GM12874 (cell line): Measurements from ENCODE around the gene COG4.
A peak's percentile ranks its signal among the peaks of the same experiment; 100 is the strongest.

ENCODE experiments used
- CTCF ChIP-seq: IDR thresholded peaks from 2 replicates; pipeline ENCODE4 v1.5.1; 2011; ENCODE audit warnings: low read depth, mild to moderate bottlenecking, control low read depth, low read length, moderate library complexity; ENCODE audit not compliant: insufficient read depth

Gene COG4

GRCh38 chr16:70468776-70469525 lies 54.4 kb downstream of the COG4 start:
- TF ChIP-seq CTCF: no peak

GRCh38 chr16:70467608-70468007 lies 55.7 kb downstream of the COG4 start:
- TF ChIP-seq CTCF: no peak

GRCh38 chr16:70467113-70467512 lies 56.2 kb downstream of the COG4 start:
- 0 out of 2 replicates have a peak, but pooled peaks have one; percentile 2 for TF ChIP-seq CTCF

GRCh38 chr16:70466805-70467076 lies 56.6 kb downstream of the COG4 start:
- no peak for TF ChIP-seq CTCF

GRCh38 chr16:70465999-70466804 lies 57.2 kb downstream of the COG4 start:
- no peak for TF ChIP-seq CTCF

GRCh38 chr16:70463235-70463634 lies 60.1 kb downstream of the COG4 start:
- no peak for TF ChIP-seq CTCF

- no peak for TF ChIP-seq CTCF
Measured at GRCh38 chr16:70460737-70461261, 62.6 kb downstream of the COG4 start.
